ENCODE data around the gene ZMIZ2.
"Not testable (repeated sequence)": the region's sequence is repeated elsewhere in the genome, so short reads cannot be mapped to it uniquely, and the experiment has no call there.

Gene ZMIZ2

GRCh38 chr7:44748045-44748947 is at the start of gene ZMIZ2:
Gene ZMIZ2, plus strand, starts transcription at chr7:44748847. Its CDS starts 7,403 bp downstream, at chr7:44756250.
- DNase-seq, result peak; percentile 80

- not testable (repeated sequence) for DNase-seq
These were observed 49.0 kb upstream of the ZMIZ2 start for GRCh38 chr7:44699598-44699997.

- DNase-seq, result no peak
These were observed 48.3 kb upstream of the ZMIZ2 start for GRCh38 chr7:44700322-44700721.

- not testable (repeated sequence) for DNase-seq
These were observed 45.3 kb upstream of the ZMIZ2 start for GRCh38 chr7:44703391-44703790.

- no peak for DNase-seq
These were observed 44.7 kb upstream of the ZMIZ2 start for GRCh38 chr7:44703921-44704320.

GRCh38 chr7:44705434-44705833 is 43.2 kb upstream of the ZMIZ2 start:
- DNase-seq, result no peak

GRCh38 chr7:44706788-44707557 is 41.7 kb upstream of the ZMIZ2 start:
- DNase-seq, result no peak

- DNase-seq, result no peak
These were observed 41.0 kb upstream of the ZMIZ2 start for GRCh38 chr7:44707558-44708230.

- no peak for DNase-seq
These were observed 39.4 kb upstream of the ZMIZ2 start for GRCh38 chr7:44709011-44709915.

GRCh38 chr7:44709945-44710596 is 38.6 kb upstream of the ZMIZ2 start:
- DNase-seq, result no peak

- no peak for DNase-seq
These were observed 37.1 kb upstream of the ZMIZ2 start for GRCh38 chr7:44711528-44711927.

GRCh38 chr7:44712012-44712411 is 36.6 kb upstream of the ZMIZ2 start:
- DNase-seq, result no peak

GRCh38 chr7:44713141-44713540 is 35.5 kb upstream of the ZMIZ2 start:
- no peak for DNase-seq

- no peak for DNase-seq
These were observed 34.8 kb upstream of the ZMIZ2 start for GRCh38 chr7:44713680-44714335.

- DNase-seq, result no peak
These were observed 32.4 kb upstream of the ZMIZ2 start for GRCh38 chr7:44716205-44716604.

- DNase-seq, result no peak
These were observed 28.3 kb upstream of the ZMIZ2 start for GRCh38 chr7:44720301-44720700.

- DNase-seq, result no peak
These were observed 24.4 kb upstream of the ZMIZ2 start for GRCh38 chr7:44724276-44724675.

- DNase-seq, result not testable (repeated sequence)
These were observed 22.4 kb upstream of the ZMIZ2 start for GRCh38 chr7:44726250-44726649.

- DNase-seq, result no peak
These were observed 21.3 kb upstream of the ZMIZ2 start for GRCh38 chr7:44727158-44727936.

GRCh38 chr7:44727937-44728262 is 20.7 kb upstream of the ZMIZ2 start:
- DNase-seq, result no peak

All from NCI-H748 treated with DMSO at 0.1 percent for 48 hours (cell line).